Measurements from ENCODE around the gene PNPLA3. TPM values are rescaled to one million over a fixed set of nuclear protein-coding genes. Genes with fewer than 3 reads are reported as not detected.

Gene PNPLA3
- total RNA-seq, 1 experiment from 2014 or later, result 0.36 TPM

DNA sequence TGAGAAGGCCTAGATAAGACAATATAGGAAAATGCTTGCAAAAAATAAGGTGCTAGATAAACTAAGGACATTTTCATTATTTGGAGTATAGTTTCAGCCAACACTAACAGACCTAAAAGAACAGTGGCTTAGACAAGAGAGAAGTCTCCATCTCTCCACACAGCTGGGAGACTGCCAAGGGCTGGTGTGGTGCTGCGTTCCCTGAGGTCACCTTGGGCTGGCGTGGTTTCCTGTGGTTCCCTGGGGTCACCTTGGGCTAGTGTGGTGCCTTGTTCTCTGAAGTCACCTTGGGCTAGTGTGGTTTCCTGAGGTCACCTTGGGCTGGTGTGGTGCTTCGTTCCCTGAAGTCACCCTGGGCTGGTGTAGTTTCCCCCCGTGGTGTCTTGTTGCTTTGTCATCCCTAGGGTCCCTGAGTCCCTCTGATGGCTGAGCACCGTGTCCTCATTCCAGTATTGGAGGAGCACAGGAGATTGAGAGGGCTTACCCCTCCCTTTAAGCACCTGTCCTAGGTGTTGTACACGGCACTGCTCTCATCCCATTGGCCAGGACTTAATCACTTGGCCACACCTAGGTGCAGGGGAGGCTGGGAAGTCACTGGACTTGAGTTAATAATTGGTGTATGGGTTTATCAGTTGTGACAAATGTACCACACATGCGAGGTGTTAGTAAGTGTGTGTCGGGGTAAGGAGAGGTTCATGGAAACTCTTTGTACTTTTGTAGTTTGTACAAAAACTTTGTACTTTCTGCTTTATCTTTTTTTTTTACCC lies 46.6 kb downstream of the PNPLA3 start:
- Histone ChIP-seq H3K79me2 (ENCODE audit: low read length) (no peaks in the 10 kb centered on the region), H3K9me3 (ENCODE audit: low read length) (no peaks in the 10 kb centered on the region), H3K9me2 (replicated peaks; ENCODE audit: low read length) (no peaks in the 10 kb centered on the region), H3F3A (ENCODE audit: low read length, unreplicated experiment) (no peaks in the 10 kb centered on the region), H4K20me1 (ENCODE audit: low read length) (no peaks in the 10 kb centered on the region), H3K27me3 (ENCODE audit: low read length) (no peaks in the 10 kb centered on the region), H3K4me2 (ENCODE audit: low read length) (no peak overlapping the region), H3K36me3 (ENCODE audit: low read depth, low read length) (peaks cover 18% of the 10 kb centered on the region), H2AFZ (ENCODE audit: low read length) (no peak overlapping the region), H3K27ac (ENCODE audit: low read length) (no peak overlapping the region), H3K4me1 (ENCODE audit: insufficient read depth, low read length) (no peaks in the 10 kb centered on the region), H3K4me3 (ENCODE audit: low read length) (no peak overlapping the region), H3K9ac (ENCODE audit: low read length) (no peak overlapping the region)
- DNase-seq (no peak), ATAC-seq (no peak)
- POLR2A ChIA-PET (ENCODE audit: unreplicated experiment), result no interaction called here
- CTCF ChIA-PET, result no interaction called here
- intact Hi-C loops (cut with micrococcal nuclease), result no loop called here
- TF ChIP-seq EZH2 (IDR thresholded peaks at IDR 0.05; ENCODE audit: low read length, unreplicated experiment) (no peak), CTCF (conservative IDR thresholded peaks at IDR 0.05; ENCODE audit: low read depth, low read length) (no peak), EZH2phosphoT487 (IDR thresholded peaks at IDR 0.05; ENCODE audit: borderline replicate concordance, low read length) (no peak)
- BruUV-seq (replicated peaks), result no TSS peak

GRCh38 chr22:43971112-43971511 lies 47.5 kb downstream of the PNPLA3 start:
- Histone ChIP-seq H3K4me3 (ENCODE audit: low read length) (no peak overlapping the region), H3K4me2 (ENCODE audit: low read length) (no peak overlapping the region), H3F3A (ENCODE audit: low read length, unreplicated experiment) (no peaks in the 10 kb centered on the region), H3K27me3 (ENCODE audit: low read length) (no peaks in the 10 kb centered on the region), H3K4me1 (ENCODE audit: insufficient read depth, low read length) (no peaks in the 10 kb centered on the region), H3K36me3 (ENCODE audit: low read depth, low read length) (peaks cover 11% of the 10 kb centered on the region; the same call in 1 of the 2 replicates), H3K79me2 (ENCODE audit: low read length) (no peaks in the 10 kb centered on the region), H3K9me2 (replicated peaks; ENCODE audit: low read length) (no peaks in the 10 kb centered on the region), H2AFZ (ENCODE audit: low read length) (no peak overlapping the region), H4K20me1 (ENCODE audit: low read length) (no peaks in the 10 kb centered on the region), H3K9me3 (ENCODE audit: low read length) (no peaks in the 10 kb centered on the region), H3K27ac (ENCODE audit: low read length) (no peak overlapping the region), H3K9ac (ENCODE audit: low read length) (no peak overlapping the region)
- CTCF ChIA-PET, result no interaction called here
- POLR2A ChIA-PET (ENCODE audit: unreplicated experiment), result no interaction called here
- BruUV-seq (replicated peaks), result no TSS peak
- DNase-seq (no peak), ATAC-seq (no peak)
- TF ChIP-seq CTCF (conservative IDR thresholded peaks at IDR 0.05; ENCODE audit: low read depth, low read length), result no peak
- no peak for TF ChIP-seq EZH2phosphoT487 (IDR thresholded peaks at IDR 0.05; ENCODE audit: borderline replicate concordance, low read length)
- no peak for TF ChIP-seq EZH2 (IDR thresholded peaks at IDR 0.05; ENCODE audit: low read length, unreplicated experiment)
- intact Hi-C loops (cut with micrococcal nuclease), result no loop called here

DNA sequence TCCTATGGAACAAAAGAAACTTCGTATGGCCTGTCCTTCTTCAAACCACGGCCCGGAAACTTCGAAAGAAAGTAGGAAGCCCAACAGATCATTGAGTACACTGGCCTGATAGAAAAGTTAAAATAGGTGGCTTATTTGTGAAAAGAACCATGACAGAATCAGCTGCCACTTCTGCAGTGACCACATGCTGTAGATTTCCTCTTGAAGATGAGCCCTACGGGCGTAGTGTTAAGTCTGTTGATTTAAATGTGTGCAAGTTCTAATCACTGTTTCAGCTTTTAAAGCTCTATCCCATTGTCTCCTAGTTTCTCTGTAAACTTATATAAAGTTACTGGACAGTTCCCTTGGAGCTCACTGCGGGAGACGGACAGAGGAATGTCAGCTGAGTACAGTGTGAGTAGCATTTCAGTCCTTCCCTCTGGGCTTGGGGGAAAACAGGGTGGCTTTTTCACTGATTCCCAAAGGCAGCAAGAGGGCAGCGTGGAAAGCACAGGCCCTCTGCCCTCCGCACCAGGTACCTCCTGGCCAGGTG lies 49.4 kb downstream of the PNPLA3 start:
- Histone ChIP-seq H3K4me2 (ENCODE audit: low read length) (no peak overlapping the region), H3K4me3 (ENCODE audit: low read length) (no peak overlapping the region), H3K9ac (ENCODE audit: low read length) (no peak overlapping the region), H3K9me3 (ENCODE audit: low read length) (no peaks in the 10 kb centered on the region), H3K79me2 (ENCODE audit: low read length) (no peaks in the 10 kb centered on the region), H3K36me3 (ENCODE audit: low read depth, low read length) (peaks cover 11% of the 10 kb centered on the region; the same call in 1 of the 2 replicates), H3F3A (ENCODE audit: low read length, unreplicated experiment) (no peaks in the 10 kb centered on the region), H3K27me3 (ENCODE audit: low read length) (no peaks in the 10 kb centered on the region), H3K9me2 (replicated peaks; ENCODE audit: low read length) (no peaks in the 10 kb centered on the region), H2AFZ (ENCODE audit: low read length) (no peak overlapping the region), H4K20me1 (ENCODE audit: low read length) (no peaks in the 10 kb centered on the region), H3K27ac (ENCODE audit: low read length) (no peak overlapping the region), H3K4me1 (ENCODE audit: insufficient read depth, low read length) (no peaks in the 10 kb centered on the region)
- intact Hi-C loops (cut with micrococcal nuclease), result no loop called here
- BruUV-seq (replicated peaks), result no TSS peak
- TF ChIP-seq EZH2phosphoT487 (IDR thresholded peaks at IDR 0.05; ENCODE audit: borderline replicate concordance, low read length) (no peak), CTCF (conservative IDR thresholded peaks at IDR 0.05; ENCODE audit: low read depth, low read length) (no peak), EZH2 (IDR thresholded peaks at IDR 0.05; ENCODE audit: low read length, unreplicated experiment) (no peak)
- ChIA-PET POLR2A (ENCODE audit: unreplicated experiment) (no interaction called here), CTCF (no interaction called here)
- DNase-seq, result no peak
- no peak for ATAC-seq
